GM12874 (cell line): ENCODE data around the gene P2RY12.

Source experiments
- TF ChIP-seq, protein P1 (sequence below): IDR thresholded peaks from 2 replicates; pipeline ENCODE4 v1.5.1; 2011; ENCODE audit warnings: low read depth, mild to moderate bottlenecking, control low read depth, low read length, moderate library complexity; ENCODE audit not compliant: insufficient read depth

P2RY12 gene

GRCh38 chr3:151346292-151346691, 38.3 kb downstream of the P2RY12 start:
- TF ChIP-seq, protein P1, sequence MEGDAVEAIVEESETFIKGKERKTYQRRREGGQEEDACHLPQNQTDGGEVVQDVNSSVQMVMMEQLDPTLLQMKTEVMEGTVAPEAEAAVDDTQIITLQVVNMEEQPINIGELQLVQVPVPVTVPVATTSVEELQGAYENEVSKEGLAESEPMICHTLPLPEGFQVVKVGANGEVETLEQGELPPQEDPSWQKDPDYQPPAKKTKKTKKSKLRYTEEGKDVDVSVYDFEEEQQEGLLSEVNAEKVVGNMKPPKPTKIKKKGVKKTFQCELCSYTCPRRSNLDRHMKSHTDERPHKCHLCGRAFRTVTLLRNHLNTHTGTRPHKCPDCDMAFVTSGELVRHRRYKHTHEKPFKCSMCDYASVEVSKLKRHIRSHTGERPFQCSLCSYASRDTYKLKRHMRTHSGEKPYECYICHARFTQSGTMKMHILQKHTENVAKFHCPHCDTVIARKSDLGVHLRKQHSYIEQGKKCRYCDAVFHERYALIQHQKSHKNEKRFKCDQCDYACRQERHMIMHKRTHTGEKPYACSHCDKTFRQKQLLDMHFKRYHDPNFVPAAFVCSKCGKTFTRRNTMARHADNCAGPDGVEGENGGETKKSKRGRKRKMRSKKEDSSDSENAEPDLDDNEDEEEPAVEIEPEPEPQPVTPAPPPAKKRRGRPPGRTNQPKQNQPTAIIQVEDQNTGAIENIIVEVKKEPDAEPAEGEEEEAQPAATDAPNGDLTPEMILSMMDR = no peak

- TF ChIP-seq, protein P1 = no peak
Observed at GRCh38 chr3:151345859-151346258, 38.7 kb downstream of the P2RY12 start.

DNA sequence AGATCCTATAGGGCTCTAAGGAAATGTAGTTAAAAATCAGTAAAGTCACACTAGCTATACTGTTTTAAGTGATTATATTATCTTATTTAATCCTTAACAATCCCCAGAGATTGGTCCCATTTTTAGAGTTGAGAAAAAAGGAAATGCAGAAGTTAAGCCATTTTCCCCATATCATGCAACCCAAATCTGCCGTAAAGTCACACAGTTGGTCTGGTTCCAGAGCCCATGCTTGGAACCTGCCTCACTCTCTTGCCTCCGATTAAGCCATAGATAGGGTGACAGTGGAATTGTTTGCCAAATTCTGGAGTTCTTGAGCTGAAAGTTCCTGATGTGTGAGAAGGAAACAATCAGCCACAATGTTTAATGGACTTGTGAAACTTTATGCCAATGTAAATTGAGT, 52.9 kb downstream of the P2RY12 start:
- TF ChIP-seq, protein P1 = no peak

DNA sequence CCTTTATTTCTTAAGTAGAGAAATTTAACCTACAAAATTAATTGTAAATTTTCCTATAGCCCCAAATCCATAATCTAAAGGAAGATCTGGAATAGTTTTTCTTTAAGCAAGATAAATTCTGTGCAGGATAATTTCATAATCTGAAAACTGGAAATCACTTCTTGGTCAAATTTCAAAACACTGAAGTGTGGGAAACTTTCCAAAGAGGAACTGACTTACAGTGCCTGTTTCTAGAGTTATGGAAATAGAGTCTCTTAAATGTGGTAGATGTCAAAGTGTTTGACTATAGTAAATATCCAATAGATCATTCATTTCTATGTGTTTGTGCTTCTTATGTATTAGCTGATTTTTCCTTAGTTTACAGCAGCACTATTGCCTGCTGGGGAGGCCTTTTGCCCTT, 53.7 kb downstream of the P2RY12 start:
- TF ChIP-seq, protein P1 = no peak

- TF ChIP-seq, protein P1 = no peak
Observed at GRCh38 chr3:151330379-151330778, 54.2 kb downstream of the P2RY12 start.

DNA sequence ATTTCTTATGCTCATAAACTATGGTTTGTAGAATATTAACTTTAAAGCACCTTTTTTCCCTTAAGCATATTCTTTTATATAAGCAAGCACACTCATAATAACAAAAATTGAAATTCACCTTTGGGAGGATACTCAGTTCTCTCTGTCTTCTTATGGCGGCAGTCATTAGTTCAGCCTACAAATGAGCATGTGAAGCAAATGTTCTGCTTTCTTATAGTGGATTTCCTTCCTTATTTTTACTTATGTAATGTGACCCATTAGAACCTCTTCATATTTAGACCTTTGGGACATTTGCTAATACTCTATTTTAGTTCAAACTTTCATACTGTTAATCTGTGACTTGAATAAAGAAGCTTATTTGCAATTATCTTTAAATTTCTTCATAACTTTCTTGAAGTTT, 55.2 kb downstream of the P2RY12 start, which contains the start of gene P2RY13:
TSS of gene P2RY13 (minus strand) at position 187 of the 400 bp plus-strand sequence. CDS start at position 166, 21 bp downstream.
- TF ChIP-seq, protein P1 = no peak

DNA sequence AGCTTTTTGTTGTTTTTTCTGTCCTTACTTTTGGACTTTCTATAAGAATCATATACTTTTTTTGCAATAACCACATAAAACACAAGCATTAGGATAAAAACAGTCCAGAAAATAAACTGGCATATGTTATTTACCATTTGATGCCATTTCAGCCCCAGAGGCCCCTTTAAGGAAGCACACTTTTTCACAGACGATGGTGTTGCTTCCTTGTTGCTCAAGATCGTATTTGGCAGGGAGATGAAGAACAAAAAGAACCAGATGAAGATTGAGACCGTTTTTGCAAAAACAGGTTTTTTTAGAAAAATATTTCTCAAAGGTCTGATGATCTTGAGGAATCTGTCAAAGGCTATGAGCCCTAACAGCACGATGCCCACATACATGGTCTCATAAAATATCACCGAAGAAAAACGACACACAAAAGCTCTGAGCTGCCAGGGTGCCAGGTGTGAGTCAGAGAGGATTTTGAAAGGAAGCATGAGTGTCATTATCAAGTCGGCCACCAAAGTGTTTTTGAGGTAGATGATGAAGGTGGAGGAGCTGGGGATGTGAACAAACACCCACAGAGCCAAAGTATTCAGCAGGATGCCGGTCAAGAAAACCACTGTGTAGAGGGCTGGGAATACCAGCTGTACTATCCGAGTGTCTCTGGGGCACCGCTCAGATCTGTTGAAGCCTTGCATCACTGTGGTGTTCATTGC, 56.1 kb downstream of the P2RY12 start:
- TF ChIP-seq, protein P1 = no peak
